CD4-positive, alpha-beta T cell treated with Interferon gamma for 1 hour (primary cell): ENCODE data around the gene OR1N1.
"Not testable (repeated sequence)": the region's sequence is repeated elsewhere in the genome, so short reads cannot be mapped to it uniquely, and the experiment has no call there.

ENCODE experiments used
- DNase-seq: peaks from one replicate; pipeline ENCODE4 v3.0.0-alpha.2; 2020

The OR1N1 gene

GRCh38 chr9:122527193-122527592 lies at the start of gene OR1N1:
TSS of gene OR1N1 (minus strand) at chr9:122527293. CDS start at chr9:122527293, 0 bp downstream.
- DNase-seq: no peak

- DNase-seq: no peak
Observed at GRCh38 chr9:122572456-122572855, 45.4 kb upstream of the OR1N1 start.

GRCh38 chr9:122567901-122568300 lies 40.8 kb upstream of the OR1N1 start:
- DNase-seq: no peak

GRCh38 chr9:122562134-122562760 lies 35.2 kb upstream of the OR1N1 start:
- no peak for DNase-seq

- no peak for DNase-seq
Observed at GRCh38 chr9:122561446-122561845, 34.4 kb upstream of the OR1N1 start.

GRCh38 chr9:122552812-122553211 lies 25.7 kb upstream of the OR1N1 start, which contains the start of gene OR1N2:
TSS of gene OR1N2 (plus strand) at chr9:122553112. CDS start at chr9:122553212, 100 bp downstream.
- DNase-seq: no peak

GRCh38 chr9:122551371-122551770 lies 24.3 kb upstream of the OR1N1 start:
- no peak for DNase-seq

GRCh38 chr9:122546196-122546595 lies 19.1 kb upstream of the OR1N1 start:
- DNase-seq: no peak

- no peak for DNase-seq
Observed at GRCh38 chr9:122538757-122539156, 11.7 kb upstream of the OR1N1 start.

GRCh38 chr9:122537066-122537465 lies 10.0 kb upstream of the OR1N1 start:
- not testable (repeated sequence) for DNase-seq

GRCh38 chr9:122536134-122536533 lies 9.0 kb upstream of the OR1N1 start:
- DNase-seq: no peak

- DNase-seq: not testable (repeated sequence)
Observed at GRCh38 chr9:122531157-122531556, 4.1 kb upstream of the OR1N1 start.

GRCh38 chr9:122526602-122527001 lies 491 bp downstream of the OR1N1 start:
- no peak for DNase-seq

GRCh38 chr9:122519376-122519775 lies 7.7 kb downstream of the OR1N1 start:
- no peak for DNase-seq

- no peak for DNase-seq
Observed at GRCh38 chr9:122518841-122519240, 8.3 kb downstream of the OR1N1 start, which contains the start of gene OR1J4. TSS of gene OR1J4 (plus strand) at chr9:122519141. CDS start at chr9:122519141, 0 bp downstream.

GRCh38 chr9:122518226-122518625 lies 8.9 kb downstream of the OR1N1 start:
- no peak for DNase-seq

- DNase-seq: no peak
Observed at GRCh38 chr9:122510502-122510901, 16.6 kb downstream of the OR1N1 start, which contains the start of gene OR1J2. TSS of gene OR1J2 (plus strand) at chr9:122510802. CDS start at chr9:122510802, 0 bp downstream.

GRCh38 chr9:122506964-122507363 lies 20.1 kb downstream of the OR1N1 start:
- DNase-seq: no peak

GRCh38 chr9:122498883-122499288 lies 28.2 kb downstream of the OR1N1 start:
- no peak for DNase-seq

- DNase-seq: no peak
Observed at GRCh38 chr9:122479062-122479461, 48.0 kb downstream of the OR1N1 start.

GRCh38 chr9:122477826-122478225 lies 49.3 kb downstream of the OR1N1 start, which contains the start of gene OR1J1:
TSS of gene OR1J1 (minus strand) at chr9:122477926. CDS start at chr9:122477926, 0 bp downstream.
- no peak for DNase-seq

GRCh38 chr9:122477346-122477745 lies 49.7 kb downstream of the OR1N1 start:
- no peak for DNase-seq
